HG03135 (cell line): ENCODE measurements around the gene IL4I1.

Experiments used
- ATAC-seq: cut with Tn5 transposase; IDR thresholded peaks from one replicate; pipeline ENCODE4 v1.9.1; 2021; ENCODE audit warnings: mild to moderate bottlenecking, moderate library complexity; ENCODE audit not compliant: unreplicated experiment

The IL4I1 gene

GRCh38 chr19:49924004-49924880 lies 27.6 kb upstream of the IL4I1 start:
- no peak for ATAC-seq

- ATAC-seq, result no peak
Measured at GRCh38 chr19:49923055-49924003, 26.6 kb upstream of the IL4I1 start.

GRCh38 chr19:49921871-49922795 lies 25.4 kb upstream of the IL4I1 start:
- no peak for ATAC-seq

- ATAC-seq, result no peak
Measured at GRCh38 chr19:49920624-49921363, 24.1 kb upstream of the IL4I1 start.

GRCh38 chr19:49918089-49918488 lies 21.4 kb upstream of the IL4I1 start:
- no peak for ATAC-seq

GRCh38 chr19:49916839-49917733 lies 20.4 kb upstream of the IL4I1 start:
- no peak for ATAC-seq

GRCh38 chr19:49915271-49915670 lies 18.6 kb upstream of the IL4I1 start:
- ATAC-seq, result no peak

- no peak for ATAC-seq
Measured at GRCh38 chr19:49913720-49914119, 17.0 kb upstream of the IL4I1 start.

- ATAC-seq, result no peak
Measured at GRCh38 chr19:49912965-49913685, 16.4 kb upstream of the IL4I1 start.

- ATAC-seq, result no peak
Measured at GRCh38 chr19:49911381-49912145, 14.9 kb upstream of the IL4I1 start.

- no peak for ATAC-seq
Measured at GRCh38 chr19:49910179-49910578, 13.5 kb upstream of the IL4I1 start.

GRCh38 chr19:49908480-49909420 lies 12.1 kb upstream of the IL4I1 start:
- ATAC-seq, result no peak

GRCh38 chr19:49907745-49908446 lies 11.2 kb upstream of the IL4I1 start:
- ATAC-seq, result no peak

GRCh38 chr19:49906879-49907564 lies 10.3 kb upstream of the IL4I1 start:
- ATAC-seq, result no peak

GRCh38 chr19:49904136-49904535 lies 7.4 kb upstream of the IL4I1 start:
- no peak for ATAC-seq
